ENCODE data around the gene FMO1.

DNA sequence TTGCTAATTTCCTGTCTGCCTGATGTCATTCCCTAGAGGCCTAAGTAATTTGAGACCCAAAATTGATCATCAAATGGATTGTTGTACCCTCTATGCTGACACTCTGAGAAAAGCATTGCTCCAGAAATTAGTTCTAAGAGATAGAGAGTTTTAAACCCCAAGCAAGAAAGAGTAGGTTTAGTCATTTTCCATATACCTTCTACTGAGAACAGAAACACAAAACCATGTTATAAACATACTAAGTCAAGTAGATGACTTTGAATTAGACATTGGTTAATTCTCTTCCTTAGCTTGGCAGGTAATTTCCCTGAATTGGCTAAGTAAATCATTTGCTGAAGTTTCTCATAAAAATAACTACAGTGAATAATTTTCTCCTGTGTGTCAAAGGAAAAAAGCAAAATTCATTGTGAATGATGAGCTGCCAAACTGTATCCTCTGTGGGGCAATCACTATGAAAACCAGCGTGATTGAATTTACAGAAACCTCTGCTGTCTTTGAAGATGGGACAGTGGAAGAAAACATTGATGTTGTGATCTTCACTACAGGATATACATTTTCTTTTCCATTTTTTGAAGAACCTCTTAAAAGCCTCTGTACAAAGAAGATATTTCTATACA is 85.8 kb downstream of the FMO1 start:
- TF ChIP-seq, protein P1, sequence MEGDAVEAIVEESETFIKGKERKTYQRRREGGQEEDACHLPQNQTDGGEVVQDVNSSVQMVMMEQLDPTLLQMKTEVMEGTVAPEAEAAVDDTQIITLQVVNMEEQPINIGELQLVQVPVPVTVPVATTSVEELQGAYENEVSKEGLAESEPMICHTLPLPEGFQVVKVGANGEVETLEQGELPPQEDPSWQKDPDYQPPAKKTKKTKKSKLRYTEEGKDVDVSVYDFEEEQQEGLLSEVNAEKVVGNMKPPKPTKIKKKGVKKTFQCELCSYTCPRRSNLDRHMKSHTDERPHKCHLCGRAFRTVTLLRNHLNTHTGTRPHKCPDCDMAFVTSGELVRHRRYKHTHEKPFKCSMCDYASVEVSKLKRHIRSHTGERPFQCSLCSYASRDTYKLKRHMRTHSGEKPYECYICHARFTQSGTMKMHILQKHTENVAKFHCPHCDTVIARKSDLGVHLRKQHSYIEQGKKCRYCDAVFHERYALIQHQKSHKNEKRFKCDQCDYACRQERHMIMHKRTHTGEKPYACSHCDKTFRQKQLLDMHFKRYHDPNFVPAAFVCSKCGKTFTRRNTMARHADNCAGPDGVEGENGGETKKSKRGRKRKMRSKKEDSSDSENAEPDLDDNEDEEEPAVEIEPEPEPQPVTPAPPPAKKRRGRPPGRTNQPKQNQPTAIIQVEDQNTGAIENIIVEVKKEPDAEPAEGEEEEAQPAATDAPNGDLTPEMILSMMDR (IDR thresholded peaks at IDR 0.05), result no peak
- TF ChIP-seq EZH2 (IDR thresholded peaks at IDR 0.05; ENCODE audit: borderline replicate concordance, insufficient read depth, low read depth, low read length, poor library complexity, severe bottlenecking), result no peak

Measured in B cell (primary cell).